Mucosa of rectum (tissue), 2 donors: ENCODE results near the gene PRPF6.

Source experiments
- H3K27ac ChIP-seq, 2 donors: one replicate each; pipeline ENCODE4 v1.7.0; 2013; ENCODE audit warnings: inconsistent platforms in 2 of 2, low read depth in 2 of 2, low read length in 2 of 2
- H3K27me3 ChIP-seq, 2 donors: one replicate each; pipeline ENCODE4 v1.7.0; 2013; ENCODE audit warnings: low read length in 2 of 2; ENCODE audit not compliant: control insufficient read depth in 2 of 2, insufficient read depth in 2 of 2
- H3K36me3 ChIP-seq, 2 donors: one replicate each; pipeline ENCODE4 v1.7.0; 2013; ENCODE audit warnings: low read length in 2 of 2; ENCODE audit not compliant: control insufficient read depth in 2 of 2, insufficient read depth in 2 of 2
- H3K4me1 ChIP-seq, 2 donors: one replicate each; pipeline ENCODE4 v1.7.0; 2013; ENCODE audit warnings: low read length in 2 of 2, mild to moderate bottlenecking in 1 of 2; ENCODE audit not compliant: control insufficient read depth in 2 of 2, insufficient read depth in 2 of 2
- H3K4me3 ChIP-seq, 2 donors: one replicate each; pipeline ENCODE4 v1.7.0; 2013; ENCODE audit warnings: low read length in 2 of 2
- H3K9ac ChIP-seq, 2 donors: one replicate each; pipeline ENCODE4 v1.7.0; 2013; ENCODE audit warnings: low read length in 2 of 2, low read depth in 1 of 2, mild to moderate bottlenecking in 1 of 2
- H3K9me3 ChIP-seq, 2 donors: one replicate each; pipeline ENCODE4 v1.7.0; 2013; ENCODE audit warnings: low read length in 2 of 2; ENCODE audit not compliant: control insufficient read depth in 2 of 2
- donor health status: healthy.
- donor health status: Normal muscosa, but diverticular disease.

The PRPF6 gene

GRCh38 chr20:63980317-63980805 is 571 bp upstream of the PRPF6 start:
- peaks cover 11 to 27% of the 10 kb centered on the region in 2 donors for H3K36me3 ChIP-seq
- H3K27ac ChIP-seq, result peak overlapping the region; percentile 16 to 90
- peaks cover 23 to 32% of the 10 kb centered on the region in 2 donors for H3K4me1 ChIP-seq
- H3K9ac ChIP-seq, result peak overlapping the region in 1 of 2 donors; percentile 80
- H3K4me3 ChIP-seq, result peak overlapping the region; percentile 85 to 98
- peaks cover 0 to 3% of the 10 kb centered on the region in 2 donors for H3K27me3 ChIP-seq
- no peaks in the 10 kb centered on the region for H3K9me3 ChIP-seq

GRCh38 chr20:63982937-63983336 is 2.0 kb downstream of the PRPF6 start:
- Histone ChIP-seq H3K9ac (no peak overlapping the region), H3K4me1 (peaks cover 23 to 27% of the 10 kb centered on the region in 2 donors), H3K36me3 (peaks cover 20 to 43% of the 10 kb centered on the region in 2 donors), H3K27me3 (no peaks in the 10 kb centered on the region), H3K9me3 (no peaks in the 10 kb centered on the region), H3K4me3 (no peak overlapping the region), H3K27ac (no peak overlapping the region)

GRCh38 chr20:64000906-64001305 is 20.0 kb downstream of the PRPF6 start:
- Histone ChIP-seq H3K27ac (no peak overlapping the region), H3K4me3 (no peak overlapping the region), H3K9me3 (no peaks in the 10 kb centered on the region), H3K9ac (no peak overlapping the region), H3K27me3 (no peaks in the 10 kb centered on the region), H3K4me1 (no peaks in the 10 kb centered on the region), H3K36me3 (peaks cover 63 to 64% of the 10 kb centered on the region in 2 donors)

- H3K36me3 ChIP-seq, result peaks cover 61% of the 10 kb centered on the region in 2 donors
- H3K27me3 ChIP-seq, result no peaks in the 10 kb centered on the region
- no peaks in the 10 kb centered on the region for H3K9me3 ChIP-seq
- no peak overlapping the region for H3K4me3 ChIP-seq
- no peak overlapping the region for H3K9ac ChIP-seq
- H3K4me1 ChIP-seq, result no peaks in the 10 kb centered on the region
- H3K27ac ChIP-seq, result no peak overlapping the region
Measured at GRCh38 chr20:64001607-64002011, 20.7 kb downstream of the PRPF6 start.

GRCh38 chr20:64003960-64004725 is 23.2 kb downstream of the PRPF6 start:
- Histone ChIP-seq H3K4me3 (no peak overlapping the region), H3K4me1 (no peaks in the 10 kb centered on the region), H3K36me3 (peaks cover 61 to 62% of the 10 kb centered on the region in 2 donors), H3K9ac (no peak overlapping the region), H3K9me3 (no peaks in the 10 kb centered on the region), H3K27ac (no peak overlapping the region), H3K27me3 (no peaks in the 10 kb centered on the region)

GRCh38 chr20:64005394-64005793 is 24.5 kb downstream of the PRPF6 start:
- Histone ChIP-seq H3K9ac (no peak overlapping the region), H3K9me3 (no peaks in the 10 kb centered on the region), H3K4me3 (no peak overlapping the region), H3K27ac (no peak overlapping the region), H3K4me1 (no peaks in the 10 kb centered on the region), H3K27me3 (no peaks in the 10 kb centered on the region), H3K36me3 (peaks cover 59 to 60% of the 10 kb centered on the region in 2 donors)

GRCh38 chr20:64006490-64006889 is 25.6 kb downstream of the PRPF6 start:
- Histone ChIP-seq H3K4me1 (no peaks in the 10 kb centered on the region), H3K36me3 (peaks cover 62% of the 10 kb centered on the region in 2 donors), H3K9ac (no peak overlapping the region), H3K9me3 (no peaks in the 10 kb centered on the region), H3K27me3 (no peaks in the 10 kb centered on the region), H3K27ac (no peak overlapping the region), H3K4me3 (no peak overlapping the region)

GRCh38 chr20:64006902-64007301 is 26.0 kb downstream of the PRPF6 start:
- no peak overlapping the region for H3K9ac ChIP-seq
- no peak overlapping the region for H3K27ac ChIP-seq
- H3K27me3 ChIP-seq, result no peaks in the 10 kb centered on the region
- peaks cover 61% of the 10 kb centered on the region in 2 donors for H3K36me3 ChIP-seq
- no peak overlapping the region for H3K4me3 ChIP-seq
- H3K9me3 ChIP-seq, result no peaks in the 10 kb centered on the region
- H3K4me1 ChIP-seq, result no peaks in the 10 kb centered on the region

GRCh38 chr20:64009811-64010387 is 29.0 kb downstream of the PRPF6 start:
- no peaks in the 10 kb centered on the region for H3K4me1 ChIP-seq
- H3K9me3 ChIP-seq, result no peaks in the 10 kb centered on the region
- H3K27ac ChIP-seq, result no peak overlapping the region
- no peak overlapping the region for H3K9ac ChIP-seq
- no peaks in the 10 kb centered on the region for H3K27me3 ChIP-seq
- H3K36me3 ChIP-seq, result peaks cover 49 to 57% of the 10 kb centered on the region in 2 donors
- no peak overlapping the region for H3K4me3 ChIP-seq

GRCh38 chr20:64010711-64011237 is 29.8 kb downstream of the PRPF6 start:
- Histone ChIP-seq H3K4me3 (no peak overlapping the region), H3K27ac (no peak overlapping the region), H3K4me1 (no peaks in the 10 kb centered on the region), H3K9ac (no peak overlapping the region), H3K27me3 (no peaks in the 10 kb centered on the region), H3K36me3 (peaks cover 54 to 57% of the 10 kb centered on the region in 2 donors), H3K9me3 (no peaks in the 10 kb centered on the region)
